DOHH2 (cell line): Measurements from ENCODE around the gene HOXB7.

Experiments
- CTCF ChIP-seq: fragments of 200-600 bp; sonication (generic); IDR thresholded peaks from one replicate; pipeline ENCODE4 v1.5.1; 2014; ENCODE audit warnings: antibody characterized with exemption, mild to moderate bottlenecking, low read depth, low read length; ENCODE audit not compliant: poor library complexity, severe bottlenecking
- EZH2phosphoT487 ChIP-seq: fragments of 200-600 bp; sonication (generic); IDR thresholded peaks from 2 replicates; pipeline ENCODE4 v1.6.1; 2017; ENCODE audit warnings: borderline replicate concordance, mild to moderate bottlenecking, antibody characterized with exemption, low read length, moderate library complexity, mixed read lengths

GRCh38 chr17:48616717-48617470 is 6.1 kb upstream of the HOXB7 start:
- TF ChIP-seq CTCF: no peak
- TF ChIP-seq EZH2phosphoT487: no peak
